Uterus (tissue), 2 donors: ENCODE measurements around the gene MUSTN1.

ENCODE experiments used
- CTCF ChIP-seq, 4 experiments: fragments of 200-600 bp in 2 of 4; fragments of 450-650 bp in 2 of 4; sonication (generic) in 2 of 4; IDR thresholded peaks; one replicate each; pipeline ENCODE4 v1.5.1; 2016 to 2019; ENCODE audit warnings: antibody characterized with exemption in 4 of 4, mild to moderate bottlenecking in 2 of 4, moderate library complexity in 1 of 4
- POLR2A ChIP-seq, 2 donors: fragments of 450-650 bp; IDR thresholded peaks; one replicate each; pipeline ENCODE4 v1.6.1; 2016; ENCODE audit warnings: antibody characterized with exemption in 2 of 2, mild to moderate bottlenecking in 1 of 2, moderate library complexity in 1 of 2

DNA sequence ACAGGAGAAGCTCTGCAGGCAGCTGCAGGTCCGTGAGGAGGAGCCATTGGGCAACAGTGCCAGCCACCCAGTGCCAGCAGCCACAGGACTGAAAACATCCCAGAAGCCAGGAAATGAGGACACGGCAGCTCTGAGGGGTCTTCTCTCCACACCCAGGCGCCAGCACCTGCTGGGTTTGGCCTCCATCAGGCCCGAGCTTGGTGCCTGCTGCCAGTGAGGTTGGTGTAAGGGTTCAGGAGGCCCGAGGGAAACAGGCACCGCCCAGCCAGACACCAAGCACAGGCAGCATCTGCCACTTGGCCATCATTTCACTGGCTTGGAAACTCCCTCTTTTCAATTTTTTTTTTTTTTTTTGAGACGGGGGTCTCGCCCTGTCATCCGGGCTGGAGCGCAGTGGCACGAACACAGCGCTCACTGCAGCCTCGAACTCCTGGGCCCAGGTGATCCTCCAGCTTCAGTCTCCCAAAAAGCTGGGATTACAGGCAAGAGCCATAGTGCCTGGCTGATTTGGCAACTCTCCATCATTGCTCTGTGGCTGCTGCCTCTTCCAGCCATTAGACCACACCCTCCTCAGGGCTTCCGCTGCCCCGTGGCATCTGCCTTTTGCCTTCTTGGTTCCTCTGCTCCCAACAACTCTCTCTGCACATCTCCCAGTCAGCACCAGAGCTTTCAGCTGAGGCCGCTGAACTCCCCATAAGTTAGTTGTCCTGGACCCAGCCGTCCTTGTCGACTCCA lies 41.7 kb downstream of the MUSTN1 start:
- TF ChIP-seq CTCF (IDR thresholded peaks at IDR 0.05) (no peak), POLR2A (IDR thresholded peaks at IDR 0.05) (no peak)
